HL-60 (cell line): Measurements from ENCODE around the gene BMP6.

Experiments used
- DNase-seq, 2 experiments: peaks; one replicate each; pipeline ENCODE4 v3.0.0-alpha.2; 2010 to 2020; ENCODE audit warnings: low read depth in 1 of 2, low spot score in 1 of 2
- H3K27ac ChIP-seq: fragments of 250-450 bp; sonication (Bioruptor Pico); replicated peaks from 2 replicates; pipeline ENCODE4 v1.5.1; 2020; ENCODE audit warnings: mild to moderate bottlenecking, moderate library complexity
- H3K27me3 ChIP-seq: fragments of 250-450 bp; sonication (Bioruptor Pico); 2 replicates; pipeline ENCODE4 v1.5.1; 2021; ENCODE audit warnings: mild to moderate bottlenecking, moderate library complexity; ENCODE audit not compliant: insufficient read depth, poor library complexity, severe bottlenecking
- H3K4me3 ChIP-seq: replicated peaks from 2 replicates; pipeline ENCODE4 v1.5.1; 2011; ENCODE audit warnings: mild to moderate bottlenecking, control low read depth, low read length; ENCODE audit not compliant: insufficient read depth
- GABPA ChIP-seq: IDR thresholded peaks from 2 replicates; pipeline ENCODE4 v1.6.1; 2012; ENCODE audit warnings: low read depth
- POLR2AphosphoS5 ChIP-seq: IDR thresholded peaks from 2 replicates; pipeline ENCODE4 v1.6.1; 2012; ENCODE audit warnings: low read depth
- SPI1 ChIP-seq: IDR thresholded peaks from 2 replicates; pipeline ENCODE4 v1.6.1; 2012; ENCODE audit warnings: low read depth, mild to moderate bottlenecking, borderline replicate concordance
- TF ChIP-seq, protein P1 (sequence below): IDR thresholded peaks from one replicate; pipeline ENCODE4 v1.5.1; 2011; ENCODE audit warnings: low read length, control low read depth, inconsistent platforms; ENCODE audit not compliant: insufficient read depth
- TF ChIP-seq, protein P2 (sequence below): IDR thresholded peaks from 2 replicates; pipeline ENCODE4 v1.6.1; 2012; ENCODE audit warnings: low read depth; ENCODE audit not compliant: insufficient replicate concordance

The BMP6 gene

DNA sequence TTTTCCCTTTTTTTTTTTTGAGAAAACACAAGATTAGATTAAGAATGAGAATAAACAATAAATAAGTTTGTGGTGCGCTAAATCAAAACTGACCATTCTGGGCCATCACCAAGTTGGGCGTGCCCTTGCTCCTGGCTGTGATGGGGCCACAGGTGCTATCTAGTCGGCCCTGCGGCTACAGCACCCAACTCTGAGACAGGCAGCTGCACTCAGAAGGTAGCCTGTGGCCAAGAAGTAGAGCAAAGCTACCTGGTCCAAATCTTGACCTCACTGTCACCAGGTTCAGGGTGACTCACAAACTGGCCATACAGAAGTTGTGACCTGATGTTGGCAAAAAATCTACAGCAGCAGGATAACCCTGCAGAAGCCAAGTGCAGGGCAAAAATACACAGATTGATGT is 181.3 kb downstream of the BMP6 start:
- H3K27ac ChIP-seq, result no peak overlapping the region
- H3K27me3 ChIP-seq, result no peaks in the 10 kb centered on the region
- DNase-seq, result no peak
- TF ChIP-seq POLR2AphosphoS5, result no peak
- TF ChIP-seq, protein P1, sequence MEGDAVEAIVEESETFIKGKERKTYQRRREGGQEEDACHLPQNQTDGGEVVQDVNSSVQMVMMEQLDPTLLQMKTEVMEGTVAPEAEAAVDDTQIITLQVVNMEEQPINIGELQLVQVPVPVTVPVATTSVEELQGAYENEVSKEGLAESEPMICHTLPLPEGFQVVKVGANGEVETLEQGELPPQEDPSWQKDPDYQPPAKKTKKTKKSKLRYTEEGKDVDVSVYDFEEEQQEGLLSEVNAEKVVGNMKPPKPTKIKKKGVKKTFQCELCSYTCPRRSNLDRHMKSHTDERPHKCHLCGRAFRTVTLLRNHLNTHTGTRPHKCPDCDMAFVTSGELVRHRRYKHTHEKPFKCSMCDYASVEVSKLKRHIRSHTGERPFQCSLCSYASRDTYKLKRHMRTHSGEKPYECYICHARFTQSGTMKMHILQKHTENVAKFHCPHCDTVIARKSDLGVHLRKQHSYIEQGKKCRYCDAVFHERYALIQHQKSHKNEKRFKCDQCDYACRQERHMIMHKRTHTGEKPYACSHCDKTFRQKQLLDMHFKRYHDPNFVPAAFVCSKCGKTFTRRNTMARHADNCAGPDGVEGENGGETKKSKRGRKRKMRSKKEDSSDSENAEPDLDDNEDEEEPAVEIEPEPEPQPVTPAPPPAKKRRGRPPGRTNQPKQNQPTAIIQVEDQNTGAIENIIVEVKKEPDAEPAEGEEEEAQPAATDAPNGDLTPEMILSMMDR, result no peak
- no peak for TF ChIP-seq GABPA
- no peak for TF ChIP-seq SPI1
- TF ChIP-seq, protein P2, sequence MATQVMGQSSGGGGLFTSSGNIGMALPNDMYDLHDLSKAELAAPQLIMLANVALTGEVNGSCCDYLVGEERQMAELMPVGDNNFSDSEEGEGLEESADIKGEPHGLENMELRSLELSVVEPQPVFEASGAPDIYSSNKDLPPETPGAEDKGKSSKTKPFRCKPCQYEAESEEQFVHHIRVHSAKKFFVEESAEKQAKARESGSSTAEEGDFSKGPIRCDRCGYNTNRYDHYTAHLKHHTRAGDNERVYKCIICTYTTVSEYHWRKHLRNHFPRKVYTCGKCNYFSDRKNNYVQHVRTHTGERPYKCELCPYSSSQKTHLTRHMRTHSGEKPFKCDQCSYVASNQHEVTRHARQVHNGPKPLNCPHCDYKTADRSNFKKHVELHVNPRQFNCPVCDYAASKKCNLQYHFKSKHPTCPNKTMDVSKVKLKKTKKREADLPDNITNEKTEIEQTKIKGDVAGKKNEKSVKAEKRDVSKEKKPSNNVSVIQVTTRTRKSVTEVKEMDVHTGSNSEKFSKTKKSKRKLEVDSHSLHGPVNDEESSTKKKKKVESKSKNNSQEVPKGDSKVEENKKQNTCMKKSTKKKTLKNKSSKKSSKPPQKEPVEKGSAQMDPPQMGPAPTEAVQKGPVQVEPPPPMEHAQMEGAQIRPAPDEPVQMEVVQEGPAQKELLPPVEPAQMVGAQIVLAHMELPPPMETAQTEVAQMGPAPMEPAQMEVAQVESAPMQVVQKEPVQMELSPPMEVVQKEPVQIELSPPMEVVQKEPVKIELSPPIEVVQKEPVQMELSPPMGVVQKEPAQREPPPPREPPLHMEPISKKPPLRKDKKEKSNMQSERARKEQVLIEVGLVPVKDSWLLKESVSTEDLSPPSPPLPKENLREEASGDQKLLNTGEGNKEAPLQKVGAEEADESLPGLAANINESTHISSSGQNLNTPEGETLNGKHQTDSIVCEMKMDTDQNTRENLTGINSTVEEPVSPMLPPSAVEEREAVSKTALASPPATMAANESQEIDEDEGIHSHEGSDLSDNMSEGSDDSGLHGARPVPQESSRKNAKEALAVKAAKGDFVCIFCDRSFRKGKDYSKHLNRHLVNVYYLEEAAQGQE, result no peak
- no peak overlapping the region for H3K4me3 ChIP-seq

DNA sequence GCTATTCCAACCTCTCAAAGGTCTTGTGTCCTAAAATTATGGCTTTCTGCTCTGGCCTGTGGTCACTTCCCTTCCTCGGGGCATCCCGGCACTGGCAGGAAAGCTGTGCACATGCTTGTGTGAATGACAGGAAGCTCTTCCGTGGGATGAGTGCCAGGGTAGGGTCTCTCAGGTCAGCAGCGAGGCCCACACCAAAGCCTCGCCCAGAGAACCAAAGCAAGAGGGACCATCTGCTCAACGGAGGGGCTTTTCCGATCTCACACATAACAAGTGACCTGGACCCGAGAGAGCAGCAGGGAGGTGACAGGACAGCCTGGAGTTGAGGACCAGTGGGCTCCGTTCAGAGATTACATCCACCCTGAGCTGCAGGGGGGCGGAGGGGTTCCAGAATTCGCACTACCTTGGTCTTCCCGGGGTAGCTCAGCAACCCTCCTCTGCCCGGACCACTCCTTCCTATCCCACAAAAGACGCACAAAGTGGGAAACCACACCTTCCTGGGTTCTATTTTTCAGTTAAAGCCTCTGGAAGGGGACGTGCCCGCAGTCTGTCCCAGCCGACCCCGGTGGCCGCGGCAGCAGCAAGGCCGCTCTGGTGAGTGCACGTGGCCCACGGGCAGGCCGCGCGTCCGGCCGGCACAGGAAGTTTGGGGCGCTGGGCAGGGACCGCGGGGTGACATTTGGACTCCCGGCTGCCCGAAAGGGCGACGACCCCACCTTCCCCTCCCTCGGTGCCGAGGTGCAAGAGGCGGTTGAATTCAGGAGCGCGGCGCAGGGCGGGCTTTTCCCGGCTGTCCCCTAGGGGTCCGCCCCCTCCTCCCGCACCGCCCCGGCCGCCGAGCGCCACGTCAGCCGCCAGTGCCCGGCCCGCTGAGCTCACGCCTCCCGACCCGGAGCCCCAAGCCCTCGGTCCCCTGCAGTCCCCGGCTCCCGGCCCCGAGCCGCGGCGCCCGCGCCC is 183.7 kb downstream of the BMP6 start:
- Histone ChIP-seq H3K27me3 (no peaks in the 10 kb centered on the region), H3K4me3 (peak overlapping the region; percentile 85), H3K27ac (peak overlapping the region; percentile 77)
- peak; percentile 29; the same call in 1 of the 2 replicates for TF ChIP-seq POLR2AphosphoS5
- TF ChIP-seq, protein P2, result no peak
- peak in 1 of 2 experiments; percentile 40 for DNase-seq

DNA sequence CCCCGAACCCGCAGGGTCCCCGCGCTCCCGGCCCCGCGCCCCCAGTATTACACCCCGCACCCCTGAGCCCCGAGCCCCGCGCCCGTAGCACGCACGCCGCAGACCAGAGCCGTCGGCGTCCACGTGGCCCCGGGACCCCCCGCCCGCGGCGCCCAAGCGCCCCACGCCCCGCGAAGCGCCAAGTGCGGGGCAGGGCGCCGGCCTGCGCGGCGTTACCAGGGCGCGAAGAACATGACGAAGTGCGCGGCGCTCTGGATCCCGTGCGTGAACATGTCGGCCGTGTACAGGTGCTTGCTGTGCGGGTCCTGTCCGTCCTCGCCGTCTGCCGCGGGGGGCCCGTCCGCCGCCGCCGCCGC is 184.4 kb downstream of the BMP6 start:
- H3K27me3 ChIP-seq, result no peaks in the 10 kb centered on the region
- no peak overlapping the region for H3K27ac ChIP-seq
- no peak for TF ChIP-seq POLR2AphosphoS5
- TF ChIP-seq, protein P1, result no peak
- no peak for TF ChIP-seq SPI1
- no peak for TF ChIP-seq GABPA
- TF ChIP-seq, protein P2, result no peak
- DNase-seq, result peak; percentile 36 to 50
- peak overlapping the region; percentile 85 for H3K4me3 ChIP-seq
